ENCODE results near the gene MTO1. TPM values are rescaled to one million over a fixed set of nuclear protein-coding genes. Genes with fewer than 3 reads are reported as not detected.

MTO1 gene
- total RNA-seq, 3 donors from 2014 or later, result 17.4 to 40.8 (median 34.4) TPM

GRCh38 chr6:73471686-73472290 is 10.3 kb downstream of the MTO1 start:
- intact Hi-C loops (cut with DNase I; ENCODE audit: low total_unique reads), result no loop called here
- H3K36me3 ChIP-seq, result no peaks in the 10 kb centered on the region
- no peak overlapping the region for H3K4me3 ChIP-seq
- TF ChIP-seq POLR2AphosphoS5 (IDR thresholded peaks at IDR 0.05), result no peak
- TF ChIP-seq CTCF (IDR thresholded peaks at IDR 0.05), result no peak
- no peak for TF ChIP-seq POLR2A (IDR thresholded peaks at IDR 0.05)
- no peaks in the 10 kb centered on the region for H3K9me3 ChIP-seq
- no peak for DNase-seq (ENCODE audit: low spot score in 2 of 2)
- no peaks in the 10 kb centered on the region for H3K27me3 ChIP-seq
- H3K27ac ChIP-seq, result no peak overlapping the region
- H3K4me1 ChIP-seq, result no peaks in the 10 kb centered on the region

- no peaks in the 10 kb centered on the region for H3K9me3 ChIP-seq
- H3K4me1 ChIP-seq, result no peaks in the 10 kb centered on the region
- no peak for DNase-seq (ENCODE audit: low spot score in 2 of 2)
- intact Hi-C loops (cut with DNase I; ENCODE audit: low total_unique reads), result no loop called here
- TF ChIP-seq POLR2A (IDR thresholded peaks at IDR 0.05) (no peak), CTCF (IDR thresholded peaks at IDR 0.05) (no peak), POLR2AphosphoS5 (IDR thresholded peaks at IDR 0.05) (no peak)
- no peaks in the 10 kb centered on the region for H3K36me3 ChIP-seq
- no peak overlapping the region for H3K27ac ChIP-seq
- no peak overlapping the region for H3K4me3 ChIP-seq
- H3K27me3 ChIP-seq, result no peaks in the 10 kb centered on the region
These were observed 15.2 kb downstream of the MTO1 start for GRCh38 chr6:73476723-73477122.

- H3K27ac ChIP-seq, result no peak overlapping the region
- no peak overlapping the region for H3K4me3 ChIP-seq
- intact Hi-C loops (cut with DNase I; ENCODE audit: low total_unique reads), result no loop called here
- DNase-seq (ENCODE audit: low spot score in 2 of 2), result no peak
- no peaks in the 10 kb centered on the region for H3K9me3 ChIP-seq
- no peaks in the 10 kb centered on the region for H3K27me3 ChIP-seq
- no peaks in the 10 kb centered on the region for H3K36me3 ChIP-seq
- TF ChIP-seq POLR2AphosphoS5 (IDR thresholded peaks at IDR 0.05), result no peak
- no peak for TF ChIP-seq POLR2A (IDR thresholded peaks at IDR 0.05)
- no peak for TF ChIP-seq CTCF (IDR thresholded peaks at IDR 0.05)
- no peaks in the 10 kb centered on the region for H3K4me1 ChIP-seq
These were observed 15.9 kb downstream of the MTO1 start for GRCh38 chr6:73477407-73477806.

- no peaks in the 10 kb centered on the region for H3K27me3 ChIP-seq
- H3K27ac ChIP-seq, result no peak overlapping the region
- DNase-seq (ENCODE audit: low spot score in 2 of 2), result no peak
- H3K4me1 ChIP-seq, result no peaks in the 10 kb centered on the region
- no peak overlapping the region for H3K4me3 ChIP-seq
- TF ChIP-seq POLR2A (IDR thresholded peaks at IDR 0.05), result no peak
- no peak for TF ChIP-seq CTCF (IDR thresholded peaks at IDR 0.05)
- no peak for TF ChIP-seq POLR2AphosphoS5 (IDR thresholded peaks at IDR 0.05)
- no peaks in the 10 kb centered on the region for H3K36me3 ChIP-seq
- intact Hi-C loops (cut with DNase I; ENCODE audit: low total_unique reads), result no loop called here
- H3K9me3 ChIP-seq, result no peaks in the 10 kb centered on the region
These were observed 20.4 kb downstream of the MTO1 start for GRCh38 chr6:73481969-73482368.

- Histone ChIP-seq H3K27ac (no peak overlapping the region), H3K27me3 (no peaks in the 10 kb centered on the region), H3K4me1 (no peaks in the 10 kb centered on the region), H3K4me3 (no peak overlapping the region), H3K36me3 (no peaks in the 10 kb centered on the region), H3K9me3 (no peaks in the 10 kb centered on the region)
- intact Hi-C loops (cut with DNase I; ENCODE audit: low total_unique reads), result no loop called here
- no peak for DNase-seq (ENCODE audit: low spot score in 2 of 2)
- no peak for TF ChIP-seq CTCF (IDR thresholded peaks at IDR 0.05)
- TF ChIP-seq POLR2AphosphoS5 (IDR thresholded peaks at IDR 0.05), result no peak
- no peak for TF ChIP-seq POLR2A (IDR thresholded peaks at IDR 0.05)
These were observed 22.9 kb downstream of the MTO1 start for GRCh38 chr6:73484438-73484837.
